HL-60/S4 treated with phorbol 12-myristate 13-acetate at 8.2 ng/mL for 4 days and 3 days (cell line): ENCODE data around the gene PIK3CD.

Experiments used
- in situ Hi-C: fragments of 300-500 bp; cut with MboI; formaldehyde crosslinking; loops from 2 replicates; pipeline ENCODE4 v1.15.0; 2022; ENCODE audit warnings: low sequenced_read_pairs

Gene PIK3CD

DNA sequence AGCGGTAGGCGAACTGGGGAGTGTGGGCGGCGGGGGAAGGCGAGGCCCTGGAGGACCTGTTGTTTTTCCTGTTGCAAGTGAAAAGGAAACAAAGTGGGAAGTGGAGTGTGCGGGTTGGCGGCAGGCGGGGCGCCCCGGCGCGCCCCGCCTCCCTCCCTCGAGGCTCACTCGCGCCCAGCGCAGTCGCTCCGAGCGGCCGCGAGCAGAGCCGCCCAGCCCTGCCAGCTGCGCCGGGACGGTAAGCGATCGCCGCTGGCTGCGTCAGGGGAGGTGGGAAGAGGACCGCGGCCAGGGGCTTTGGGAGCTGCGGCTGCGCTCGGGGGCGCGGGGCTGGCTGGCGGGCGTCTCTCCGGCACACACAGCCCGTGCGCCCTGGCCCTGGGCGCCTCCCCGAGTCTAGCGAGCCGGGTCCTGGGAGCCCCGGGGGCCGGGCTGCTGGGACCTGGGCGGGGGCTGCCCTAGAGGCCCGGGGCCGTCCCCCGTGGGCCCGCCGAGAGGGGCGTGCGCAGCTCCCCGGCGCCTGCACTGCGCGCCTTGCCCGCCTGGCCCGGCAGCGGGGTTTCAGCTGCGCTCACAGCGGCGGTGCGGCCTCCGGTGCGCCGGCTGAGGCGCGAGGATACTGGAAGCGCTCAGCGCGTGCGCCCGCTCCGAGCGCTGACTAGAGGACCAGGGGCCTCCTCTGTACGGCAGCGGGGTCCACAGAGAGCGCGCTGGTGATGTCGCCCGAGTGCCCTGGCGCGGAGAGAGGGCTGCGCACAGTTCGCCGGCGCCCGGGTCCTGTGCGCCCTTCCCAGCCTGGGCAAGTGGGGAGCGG, at the start of gene PIK3CD:
TSS of gene PIK3CD (plus strand) at position 167 of the 814 bp plus-strand sequence. CDS start 58,725 bp downstream, outside the sequence.
- in situ Hi-C loops: no loop called here

DNA sequence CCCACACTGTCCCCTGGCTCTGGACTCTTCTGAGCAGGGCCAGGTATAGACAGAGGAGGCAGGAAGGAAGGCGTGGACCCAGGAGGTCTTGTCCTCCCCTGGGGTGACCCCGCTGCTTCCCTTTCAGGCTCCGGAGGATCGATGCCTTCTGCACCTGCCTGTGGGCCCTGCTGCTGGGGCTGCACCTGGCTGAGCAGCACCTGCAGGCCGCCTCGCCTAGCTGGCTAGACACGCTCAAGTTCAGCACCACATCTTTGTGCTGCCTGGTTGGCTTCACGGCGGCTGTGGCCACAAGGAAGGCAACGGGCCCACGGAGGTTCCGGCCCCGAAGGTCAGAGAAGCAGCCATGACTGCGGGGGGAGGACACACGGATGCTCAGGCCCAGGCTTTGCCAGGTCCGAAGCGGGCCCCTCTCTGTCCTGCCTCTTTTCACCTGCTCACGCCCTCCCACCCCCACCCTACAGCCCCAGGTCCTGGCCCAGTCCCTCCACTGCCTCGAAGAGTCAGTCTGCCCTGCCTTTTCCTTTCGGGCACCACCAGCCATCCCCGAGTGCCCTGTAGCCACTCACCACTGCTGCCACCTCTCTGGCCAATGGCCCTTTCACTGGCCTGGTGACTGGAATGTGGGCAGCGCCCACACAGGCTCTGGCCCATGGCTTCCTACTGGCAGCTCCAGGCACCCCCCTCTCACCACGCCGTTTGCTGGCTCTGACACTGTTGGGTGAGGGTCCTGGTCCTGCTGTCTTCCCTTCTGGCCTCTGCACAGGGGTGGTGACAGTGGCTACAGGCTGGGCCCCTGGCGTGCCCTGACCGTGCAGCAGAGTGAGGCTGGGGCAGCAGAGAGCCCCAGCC, 49.4 kb upstream of the PIK3CD start:
- in situ Hi-C loops: loop anchor here (25.0 kb wide), 1 partner anchor 260 kb away; no protein-coding TSS in a partner anchor

DNA sequence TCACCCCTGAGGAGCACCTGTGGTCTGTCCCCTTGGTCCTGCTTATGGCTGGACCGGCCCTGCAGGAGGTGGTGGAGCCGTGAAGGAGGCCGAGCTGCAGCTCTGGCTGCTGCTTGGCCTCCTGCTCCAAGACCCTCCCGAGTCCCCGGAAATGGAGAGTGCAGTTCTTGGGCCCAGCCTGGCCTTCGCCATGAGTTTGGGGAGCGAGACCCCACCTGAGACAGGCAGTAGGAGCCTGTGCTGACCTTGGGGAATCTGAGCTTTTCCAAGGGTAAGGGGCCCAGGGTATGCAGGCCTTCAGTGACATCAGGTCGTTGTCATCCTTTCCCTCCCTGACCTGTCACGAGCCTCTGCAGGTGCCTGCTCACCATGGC, 48.8 kb upstream of the PIK3CD start:
- in situ Hi-C loops: loop anchor here (25.0 kb wide), 1 partner anchor 260 kb away; no protein-coding TSS in a partner anchor

DNA sequence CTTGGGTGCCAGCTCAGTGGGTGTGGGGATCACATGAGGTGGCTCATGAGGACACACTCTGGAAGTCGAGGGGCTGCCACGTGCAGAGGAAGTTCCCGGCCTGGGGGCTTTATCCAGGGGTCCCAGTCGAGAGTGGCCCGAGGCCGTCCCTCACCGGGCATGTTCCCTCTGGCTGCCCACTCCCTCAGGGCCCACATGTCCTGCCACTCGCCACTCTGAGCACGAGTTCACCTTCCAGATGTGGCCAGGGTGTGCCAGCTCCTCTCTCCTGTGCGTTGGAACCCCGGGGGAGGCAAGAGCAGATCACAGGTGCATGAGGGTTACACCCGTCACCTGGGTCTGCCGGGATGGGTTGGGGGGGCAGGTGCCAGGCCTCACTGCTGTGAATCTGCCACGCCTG, 48.2 kb upstream of the PIK3CD start:
- in situ Hi-C loops: loop anchor here (25.0 kb wide), 1 partner anchor 259 kb away; no protein-coding TSS in a partner anchor

DNA sequence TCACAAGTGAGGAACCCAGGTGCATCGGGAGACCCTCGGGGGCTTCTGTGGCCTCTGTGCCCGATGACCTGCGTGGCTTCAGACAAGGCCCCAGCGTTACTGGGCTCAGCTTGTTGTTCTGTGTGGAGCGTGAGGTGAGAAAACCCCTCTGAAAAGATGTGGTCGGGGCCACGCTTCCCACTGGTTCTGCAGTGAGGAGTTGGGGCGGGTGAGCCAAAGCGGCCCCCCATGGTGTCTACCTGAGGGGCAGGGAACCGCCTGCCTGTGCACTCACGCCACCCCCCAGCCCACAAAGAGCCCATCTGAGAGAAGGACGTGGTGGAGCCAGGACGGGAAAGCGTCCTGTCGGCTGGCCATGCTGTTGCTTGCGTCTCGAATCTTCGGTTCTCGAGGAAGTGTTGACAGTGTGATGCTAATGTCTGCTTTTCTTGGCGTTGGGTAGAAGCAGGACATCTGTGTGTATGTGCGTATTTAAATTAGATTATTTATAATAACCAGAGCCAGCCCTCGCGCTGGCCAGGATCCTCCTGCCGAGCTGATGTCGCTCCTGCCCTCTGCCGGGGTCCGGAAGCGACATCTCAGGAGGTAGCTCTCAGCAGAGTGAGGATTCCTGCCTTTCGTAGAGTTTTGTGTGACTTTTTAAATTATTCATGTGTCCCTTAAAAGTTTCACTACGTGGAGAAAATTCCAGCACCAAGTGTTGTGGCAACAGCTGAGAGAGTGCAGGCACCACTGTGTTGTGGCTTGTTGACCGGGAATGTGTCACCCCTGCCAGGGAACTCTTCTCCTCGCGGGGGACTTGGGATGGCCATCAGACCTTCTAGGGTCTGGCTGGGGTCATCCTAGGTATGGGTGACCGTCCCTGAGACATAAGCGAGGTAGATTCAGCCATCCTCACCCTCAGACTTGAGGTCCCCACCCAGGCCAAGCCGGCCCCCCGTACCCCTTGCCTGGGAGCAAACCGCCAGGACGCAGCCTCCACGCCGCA, 47.5 kb upstream of the PIK3CD start:
- in situ Hi-C loops: loop anchor here (25.0 kb wide), 1 partner anchor 258 kb away; no protein-coding TSS in a partner anchor

DNA sequence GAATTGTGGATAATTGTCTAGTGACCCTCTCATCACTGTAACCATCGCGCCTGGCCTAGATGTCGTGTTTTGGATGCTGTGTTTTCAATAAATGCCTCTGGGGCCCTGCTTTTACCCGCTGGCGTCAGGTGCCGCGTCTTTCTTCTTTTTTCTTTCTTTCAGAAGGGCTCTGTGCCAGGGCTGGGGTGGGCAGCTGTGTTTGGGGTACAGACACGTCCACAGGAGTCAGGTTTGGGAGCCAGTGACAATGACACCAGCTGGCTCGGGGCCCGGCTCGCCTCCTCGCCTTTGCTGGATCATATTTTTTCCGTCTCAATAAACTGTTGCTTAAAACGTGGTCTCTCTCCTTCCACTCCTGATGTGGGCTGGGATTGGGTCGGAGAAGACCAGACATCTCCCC, 46.7 kb upstream of the PIK3CD start:
- in situ Hi-C loops: loop anchor here (25.0 kb wide), 1 partner anchor 257 kb away; no protein-coding TSS in a partner anchor

DNA sequence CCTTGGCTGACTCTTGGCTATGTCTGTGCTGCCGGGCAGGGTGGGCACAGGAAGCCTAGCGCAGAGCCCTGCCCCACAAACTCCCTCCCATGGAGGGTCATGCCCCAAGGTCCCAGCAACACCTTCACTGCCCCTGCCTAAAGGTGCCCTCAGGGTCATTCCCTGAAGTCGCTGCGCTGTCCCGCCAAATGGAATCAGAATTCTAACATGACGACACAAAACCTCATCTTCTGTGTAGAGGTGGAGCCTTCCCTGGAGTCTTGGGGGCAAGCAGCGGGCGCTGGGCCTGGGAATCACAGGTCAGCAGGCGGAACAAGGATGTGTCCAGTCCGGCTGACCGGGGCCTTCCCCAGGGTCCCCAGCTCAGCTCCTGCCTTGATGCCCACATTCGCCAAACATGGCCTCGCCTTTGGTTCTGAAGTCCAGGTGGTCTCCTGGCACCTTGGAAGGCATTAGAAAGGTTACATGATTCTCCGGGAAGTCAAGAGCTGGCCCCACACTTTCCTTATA, 45.5 kb upstream of the PIK3CD start:
- in situ Hi-C loops: loop anchor here (25.0 kb wide), 1 partner anchor 256 kb away; no protein-coding TSS in a partner anchor

DNA sequence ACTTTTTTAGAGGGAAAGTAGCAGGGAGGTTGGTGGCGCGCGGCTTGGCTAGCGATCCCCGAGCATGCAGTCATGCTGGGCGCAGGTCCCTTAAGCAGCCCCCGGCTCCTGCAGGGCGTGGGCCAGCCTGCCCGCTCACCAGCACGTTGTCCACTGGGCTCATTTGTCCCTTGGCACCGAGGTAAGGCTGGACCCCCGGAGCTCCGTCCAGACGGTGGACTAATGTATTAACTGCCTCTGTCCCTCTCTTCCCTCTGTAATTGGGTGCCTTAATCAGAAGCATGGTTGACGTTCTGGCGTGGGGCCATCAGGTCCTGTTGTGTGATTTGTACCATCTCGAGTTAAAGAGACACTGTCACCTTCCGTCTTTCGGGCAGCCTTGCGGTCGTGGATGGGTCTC, 45.1 kb upstream of the PIK3CD start:
- in situ Hi-C loops: loop anchor here (25.0 kb wide), 1 partner anchor 256 kb away; no protein-coding TSS in a partner anchor

DNA sequence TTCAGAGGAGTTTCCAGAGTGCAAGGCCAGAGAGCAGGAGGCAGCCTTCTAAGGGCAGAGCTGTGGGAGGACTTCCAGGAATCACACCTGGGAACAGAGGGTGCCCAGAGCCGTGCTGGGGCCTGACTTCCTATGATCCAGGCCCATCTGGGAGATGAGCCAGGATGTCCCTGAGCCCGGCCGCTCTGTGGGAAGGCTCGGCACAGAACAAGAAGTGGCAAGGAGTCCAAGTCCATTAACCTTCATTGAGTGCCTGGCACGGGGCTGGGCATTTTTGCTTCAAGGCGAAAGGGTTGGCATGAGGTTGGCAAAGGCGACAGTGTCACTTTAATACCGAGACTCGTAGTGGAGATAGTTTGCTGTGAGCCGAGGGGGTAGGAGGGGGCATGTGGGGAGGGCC, 44.6 kb upstream of the PIK3CD start:
- in situ Hi-C loops: loop anchor here (25.0 kb wide), 1 partner anchor 255 kb away; no protein-coding TSS in a partner anchor

DNA sequence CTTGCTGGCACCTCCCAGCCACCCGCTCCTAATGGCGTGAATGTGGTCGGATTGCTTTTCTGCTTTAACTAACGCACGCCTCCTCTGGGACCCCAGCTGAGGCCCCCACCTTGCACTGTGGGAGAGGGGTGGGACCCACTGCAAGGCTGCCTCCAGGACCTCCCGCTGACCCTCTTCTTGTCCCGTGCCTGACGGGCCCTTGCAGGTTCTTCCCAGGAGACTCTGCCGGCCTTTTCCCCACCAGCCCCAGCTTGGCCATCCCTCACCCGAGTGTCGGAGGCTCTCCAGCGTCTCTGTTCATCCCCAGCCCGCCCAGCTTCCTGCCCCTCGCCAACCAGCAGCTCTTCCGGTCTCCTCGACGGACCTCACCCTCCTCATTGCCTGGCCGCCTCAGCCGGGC, 44.2 kb upstream of the PIK3CD start:
- in situ Hi-C loops: loop anchor here (25.0 kb wide), 1 partner anchor 255 kb away; no protein-coding TSS in a partner anchor

DNA sequence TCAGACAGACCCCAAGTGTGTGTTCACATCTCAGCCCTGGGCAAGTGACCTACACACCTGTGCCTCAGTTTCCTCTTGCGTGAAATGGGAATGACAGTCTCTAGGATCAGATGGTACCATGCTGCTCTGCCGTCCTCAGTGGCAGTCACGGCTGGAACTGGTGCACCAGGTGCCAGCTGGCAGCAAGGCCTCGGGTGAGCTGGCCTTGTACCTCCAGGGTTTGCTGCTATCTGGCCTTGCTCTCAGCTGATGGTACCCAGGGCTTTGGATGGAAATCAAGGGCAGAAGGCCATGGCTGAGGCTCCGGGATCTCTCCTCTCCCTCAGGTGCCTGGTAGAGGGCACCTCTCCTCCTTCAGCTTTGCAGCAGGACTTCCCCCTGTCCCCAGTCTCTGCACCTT, 41.5 kb upstream of the PIK3CD start:
- in situ Hi-C loops: loop anchor here (25.0 kb wide), 1 partner anchor 252 kb away; no protein-coding TSS in a partner anchor

DNA sequence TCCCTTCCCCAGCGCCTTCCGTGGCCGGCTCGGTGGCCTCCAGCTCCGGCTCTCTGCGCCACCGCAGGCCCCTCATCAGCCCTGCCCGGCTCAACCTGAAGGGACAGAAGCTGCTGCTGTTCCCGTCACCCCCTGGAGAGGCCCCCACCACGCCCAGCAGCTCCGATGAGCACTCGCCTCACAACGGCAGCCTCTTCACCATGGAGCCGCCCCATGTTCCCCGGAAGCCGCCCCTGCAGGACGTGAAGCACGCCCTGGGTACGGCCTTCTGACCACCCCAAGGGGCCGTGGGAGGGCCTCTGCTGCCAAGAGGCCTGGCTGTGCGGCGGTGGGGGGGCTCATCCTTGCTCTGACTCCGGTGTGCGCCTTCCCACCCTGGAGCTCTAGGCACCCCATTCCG, 41.0 kb upstream of the PIK3CD start:
- in situ Hi-C loops: loop anchor here (25.0 kb wide), 1 partner anchor 252 kb away; no protein-coding TSS in a partner anchor

DNA sequence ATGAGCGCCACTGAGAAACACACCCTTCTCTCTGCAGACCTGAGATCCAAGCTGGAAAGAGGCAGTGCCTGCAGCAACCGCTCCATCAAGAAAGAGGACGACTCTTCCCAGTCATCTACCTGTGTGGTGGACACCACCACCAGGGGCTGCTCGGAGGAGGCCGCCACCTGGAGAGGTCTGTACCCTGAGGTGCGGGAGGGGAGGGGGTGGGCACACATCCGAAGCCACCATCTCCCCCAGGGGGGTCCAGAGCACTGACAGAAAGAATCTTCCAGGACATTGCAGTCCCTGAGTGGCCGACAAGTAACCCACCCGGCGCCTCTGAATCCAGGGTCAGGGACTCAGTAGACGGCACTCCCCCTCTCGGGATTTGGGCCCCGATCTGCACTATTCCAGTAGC, 39.8 kb upstream of the PIK3CD start:
- in situ Hi-C loops: loop anchor here (25.0 kb wide), 1 partner anchor 251 kb away; no protein-coding TSS in a partner anchor

DNA sequence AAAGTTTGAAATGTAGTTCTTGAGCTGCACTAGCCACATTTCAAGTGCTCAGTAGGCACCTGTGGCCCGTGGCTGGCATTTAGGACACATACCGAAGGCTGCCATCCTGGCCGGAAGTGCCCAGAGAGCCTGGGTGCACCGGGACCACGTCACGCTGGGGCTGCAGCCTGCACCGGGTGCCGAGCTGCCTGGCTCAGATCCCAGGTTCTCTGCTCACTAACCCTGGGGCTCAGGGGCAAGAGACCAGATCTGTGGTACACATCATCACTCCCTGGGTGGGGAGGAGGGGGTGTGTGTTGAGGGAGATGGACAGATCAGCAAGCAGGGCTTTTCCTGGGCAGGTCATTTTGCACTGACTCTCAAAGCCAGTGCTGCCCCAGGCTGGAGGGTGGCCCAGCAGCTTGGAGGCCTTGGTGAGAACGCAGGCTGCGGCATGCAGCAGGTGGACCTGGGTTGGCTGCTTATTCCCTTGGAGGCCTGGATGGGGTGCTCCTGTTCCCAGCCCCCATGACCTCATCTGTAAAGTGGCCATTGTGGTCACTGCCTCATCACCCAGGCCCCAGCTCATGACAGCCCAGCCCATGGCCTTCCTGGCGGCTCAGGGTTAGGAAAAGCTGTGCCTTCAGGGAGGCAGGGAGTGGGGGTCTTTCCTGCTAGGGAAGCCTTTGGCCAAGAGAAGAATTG, 39.2 kb upstream of the PIK3CD start:
- in situ Hi-C loops: loop anchor here (25.0 kb wide), 1 partner anchor 250 kb away; no protein-coding TSS in a partner anchor

DNA sequence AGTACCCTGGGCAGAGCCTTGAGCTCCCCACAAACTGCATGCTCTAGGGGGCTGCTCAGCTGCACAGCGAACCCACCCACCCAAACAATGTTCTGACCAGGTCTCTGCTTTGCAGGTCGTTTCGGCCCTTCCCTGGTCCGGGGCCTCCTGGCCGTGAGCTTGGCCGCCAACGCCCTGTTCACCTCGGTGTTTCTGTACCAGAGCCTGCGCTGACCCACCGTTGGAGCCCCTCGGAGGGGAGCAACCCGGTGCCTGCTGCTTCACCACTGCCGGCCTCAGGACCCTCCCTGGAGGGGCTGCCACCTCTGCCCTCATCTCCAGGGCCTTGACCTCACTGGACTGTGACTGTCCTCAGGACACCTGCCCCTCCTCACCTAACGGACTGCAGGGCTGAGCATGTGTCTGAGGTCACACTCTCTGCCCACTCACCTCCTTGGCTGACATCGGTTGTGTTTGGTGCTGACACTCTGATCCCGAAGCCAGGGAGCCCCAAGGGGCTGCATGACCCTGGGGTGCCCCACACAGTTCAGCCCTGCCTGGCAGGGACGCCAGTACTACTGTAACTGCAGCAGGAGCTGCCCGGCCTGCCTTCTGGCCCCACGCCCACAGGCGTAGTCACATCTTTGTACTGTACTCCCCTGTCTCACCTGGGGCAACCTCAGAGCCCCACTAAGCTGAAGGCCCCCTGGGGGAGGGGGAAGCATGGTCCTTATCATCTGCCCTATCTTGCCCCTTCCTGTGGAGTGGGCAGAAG, 38.5 kb upstream of the PIK3CD start:
- in situ Hi-C loops: loop anchor here (25.0 kb wide), 1 partner anchor 249 kb away; no protein-coding TSS in a partner anchor

DNA sequence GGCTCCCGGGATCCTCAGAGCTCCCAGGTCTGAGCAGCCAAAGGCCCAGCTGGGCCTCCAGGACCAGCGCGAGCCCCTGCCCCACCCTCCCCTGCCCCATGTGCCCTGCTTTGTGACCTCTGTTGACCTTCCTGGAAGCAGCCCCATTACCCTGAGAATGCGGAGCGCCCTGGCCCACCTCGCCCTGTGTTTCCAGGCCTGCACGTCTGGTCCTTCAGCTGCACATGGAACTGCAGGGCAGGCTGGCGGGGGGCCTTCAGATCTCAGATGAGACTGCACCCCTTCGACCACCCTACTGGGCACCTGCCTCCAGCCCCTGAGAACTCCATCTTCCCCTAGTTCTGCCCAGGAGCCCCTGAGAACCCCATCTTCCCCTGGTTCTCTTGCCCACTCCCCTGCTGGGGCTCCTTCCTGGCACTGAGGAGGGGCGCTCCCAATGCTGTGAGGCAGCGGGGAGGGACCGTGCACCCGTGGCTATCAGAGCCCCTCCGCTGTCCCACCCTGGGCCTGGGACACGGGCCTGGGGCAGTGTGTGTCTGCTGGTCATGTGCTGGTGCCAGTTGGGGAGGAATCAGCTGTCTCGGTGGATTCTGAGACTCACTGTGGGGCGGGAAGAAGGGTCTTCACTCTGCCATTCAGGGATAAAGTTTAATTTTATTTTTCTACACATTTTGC, 37.8 kb upstream of the PIK3CD start:
- in situ Hi-C loops: loop anchor here (25.0 kb wide), 1 partner anchor 249 kb away; no protein-coding TSS in a partner anchor

DNA sequence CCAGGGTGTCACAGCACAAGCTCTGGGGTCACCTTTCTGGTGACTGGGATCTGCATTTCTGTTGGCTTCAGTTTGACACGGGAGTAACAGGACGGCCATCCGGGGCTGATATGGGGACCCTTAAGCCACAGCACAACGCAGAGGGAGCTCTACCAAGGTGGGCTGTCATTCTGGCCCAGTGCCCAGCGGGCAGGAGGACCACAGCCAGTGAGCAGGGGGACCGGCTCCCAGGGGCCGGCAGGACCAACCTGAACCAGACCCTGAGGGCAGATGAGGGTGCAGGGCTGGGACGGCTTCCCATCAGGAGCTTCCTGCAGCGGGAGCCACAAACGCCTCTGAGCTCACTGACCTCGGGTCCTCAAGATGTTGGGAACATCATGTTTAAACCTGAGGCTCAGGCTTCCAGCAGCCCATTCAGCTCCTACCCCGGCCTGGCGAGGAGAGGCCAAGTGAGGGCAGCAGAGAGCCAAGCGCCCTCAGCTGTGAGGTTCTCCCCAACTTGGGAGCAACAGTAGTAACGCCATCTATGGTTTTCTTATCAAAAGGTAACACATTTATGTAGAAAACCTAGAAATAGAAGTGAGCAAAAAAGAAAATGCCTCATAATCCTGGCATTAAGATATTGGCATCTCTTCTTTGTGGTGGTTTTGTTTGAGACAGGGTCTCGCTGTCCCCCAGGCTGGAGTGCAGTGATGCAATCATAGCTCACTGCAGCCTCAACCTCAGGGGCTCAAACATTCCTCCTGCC, 36.0 kb upstream of the PIK3CD start:
- in situ Hi-C loops: loop anchor here (25.0 kb wide), 1 partner anchor 247 kb away; no protein-coding TSS in a partner anchor
